Psoas muscle (tissue), 8 donors: Measurements from ENCODE around the gene UBE3C. TPM values are rescaled to one million over a fixed set of nuclear protein-coding genes. Genes with fewer than 3 reads are reported as not detected.

Experiments used
- ATAC-seq, 4 donors: fragments of 200-7000 bp; cut with Tn5 transposase; one replicate each; pipeline ENCODE4 v1.9.1; 2020; ENCODE audit warnings: moderate library complexity in 3 of 4, mild to moderate bottlenecking in 2 of 4
- DNase-seq, 2 donors: peaks; one replicate each; pipeline ENCODE4 v3.0.0-alpha.2; 2020
- H3K27ac ChIP-seq: fragments of 200-600 bp; one replicate; pipeline ENCODE4 v1.8.0; 2022
- H3K27me3 ChIP-seq, 3 donors: fragments of 200-600 bp in 1 of 3; one replicate each; pipeline versions ENCODE4 v1.6.1 to v1.8.0; 2013 to 2022; ENCODE audit warnings: low read length in 2 of 3, mild to moderate bottlenecking in 2 of 3, moderate library complexity in 1 of 3; ENCODE audit not compliant: insufficient read depth in 3 of 3
- H3K36me3 ChIP-seq, 2 donors: fragments of 200-600 bp in 1 of 2; one replicate each; pipeline versions ENCODE4 v1.6.1 to v1.8.0; 2013 to 2022; ENCODE audit warnings: low read depth in 1 of 2, mild to moderate bottlenecking in 1 of 2, moderate library complexity in 1 of 2; ENCODE audit not compliant: insufficient read depth in 1 of 2
- H3K4me1 ChIP-seq: fragments of 200-600 bp; one replicate; pipeline ENCODE4 v1.8.0; 2022
- H3K4me3 ChIP-seq: fragments of 200-600 bp; one replicate; pipeline ENCODE4 v1.8.0; 2022; ENCODE audit warnings: mild to moderate bottlenecking
- H3K9me3 ChIP-seq: fragments of 200-600 bp; one replicate; pipeline ENCODE4 v1.8.0; 2022
- WGBS, 3 donors: extraction: QIAGEN DNeasy Blood & Tissue Kit; methylation state at CpG; one replicate each; pipeline versions ENCODE4 v1.1.6 to v1.1.7; 2013; 5-methylcytosine and 5-hydroxymethylcytosine counted together
- intact Hi-C, 2 donors: fragments of 100-400 bp; cut with DNase I; formaldehyde crosslinking; loops; one replicate each; pipeline versions ENCODE4 v1.11.0 to v1.14.2; 2022
- polyA plus RNA-seq, 3 donors: library from polyadenylated mRNA; stranded (reverse); fragments of 200-250 nt; gene quantifications; one replicate each; pipeline ENCODE4 v1.2.3, GENCODE V29; 2013
- total RNA-seq, 4 donors: library from RNA; stranded (reverse); fragmentation: NEBNext Ultra II Directional in 2 of 4; extraction: Animal tissue kit (Norgen Biotek cat#: 25700) in 2 of 4; gene quantifications; one replicate each; pipeline versions ENCODE4 v1.2.1 to v1.2.4, GENCODE V29; 2021 to 2023
- TF ChIP-seq, protein P1 (sequence below): fragments of 200-600 bp; IDR thresholded peaks from one replicate; pipeline ENCODE4 v1.8.0; 2022; ENCODE audit warnings: antibody characterized with exemption
- donor health status: healthy with polysubstance abuse.
- donor health status: DM: no; HTN: no; CAD: no; lungs with moderate emphysema.
- donor health status: Bipolar disorder and iron deficiency.
- donor health status: healthy.
- donor health status: DM: yes; HTN: yes; CAD: no.
- donor health status: DM: no; HTN: no; CAD: no.
- donor health status: DM: no; HTN: no; CAD: no.
- donor health status: DM: yes; HTN: yes; CAD: no.

The UBE3C gene
- total and polyA plus RNA-seq, 7 donors = 31.9 to 94.2 (median 60.2) TPM

DNA sequence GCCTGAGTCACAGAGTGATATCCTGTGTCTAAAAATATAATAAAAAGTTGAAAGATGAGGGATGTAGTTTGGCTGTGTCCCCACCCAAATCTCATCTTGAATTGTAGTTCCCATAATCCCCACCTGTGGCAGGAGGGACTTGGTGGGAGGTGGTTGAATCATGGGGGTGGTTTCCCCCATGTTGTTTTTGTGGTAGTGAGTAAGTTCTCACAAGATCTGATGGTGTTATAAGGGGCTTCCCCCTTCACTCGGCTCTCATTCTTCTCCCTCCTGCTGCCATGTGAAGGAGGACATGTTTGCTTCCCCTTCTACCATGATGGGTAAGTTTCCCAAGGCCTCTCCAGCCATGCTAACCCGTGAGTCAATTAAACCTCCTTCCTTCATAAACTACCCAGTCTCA is 25.1 kb upstream of the UBE3C start:
- ATAC-seq = no peak
- intact Hi-C loops = no loop called here
- Histone ChIP-seq H3K9me3 (no peaks in the 10 kb centered on the region), H3K27me3 (peaks cover 0 to 5% (median 0%) of the 10 kb centered on the region in 3 donors), H3K4me3 (no peak overlapping the region), H3K36me3 (no peaks in the 10 kb centered on the region), H3K4me1 (no peaks in the 10 kb centered on the region), H3K27ac (no peak overlapping the region)
- no peak for DNase-seq
- TF ChIP-seq, protein P1, sequence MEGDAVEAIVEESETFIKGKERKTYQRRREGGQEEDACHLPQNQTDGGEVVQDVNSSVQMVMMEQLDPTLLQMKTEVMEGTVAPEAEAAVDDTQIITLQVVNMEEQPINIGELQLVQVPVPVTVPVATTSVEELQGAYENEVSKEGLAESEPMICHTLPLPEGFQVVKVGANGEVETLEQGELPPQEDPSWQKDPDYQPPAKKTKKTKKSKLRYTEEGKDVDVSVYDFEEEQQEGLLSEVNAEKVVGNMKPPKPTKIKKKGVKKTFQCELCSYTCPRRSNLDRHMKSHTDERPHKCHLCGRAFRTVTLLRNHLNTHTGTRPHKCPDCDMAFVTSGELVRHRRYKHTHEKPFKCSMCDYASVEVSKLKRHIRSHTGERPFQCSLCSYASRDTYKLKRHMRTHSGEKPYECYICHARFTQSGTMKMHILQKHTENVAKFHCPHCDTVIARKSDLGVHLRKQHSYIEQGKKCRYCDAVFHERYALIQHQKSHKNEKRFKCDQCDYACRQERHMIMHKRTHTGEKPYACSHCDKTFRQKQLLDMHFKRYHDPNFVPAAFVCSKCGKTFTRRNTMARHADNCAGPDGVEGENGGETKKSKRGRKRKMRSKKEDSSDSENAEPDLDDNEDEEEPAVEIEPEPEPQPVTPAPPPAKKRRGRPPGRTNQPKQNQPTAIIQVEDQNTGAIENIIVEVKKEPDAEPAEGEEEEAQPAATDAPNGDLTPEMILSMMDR = no peak
- 60 to 77% (median 61%) methylated on average over 2 of the region's 2 CpGs for WGBS, 3 donors

DNA sequence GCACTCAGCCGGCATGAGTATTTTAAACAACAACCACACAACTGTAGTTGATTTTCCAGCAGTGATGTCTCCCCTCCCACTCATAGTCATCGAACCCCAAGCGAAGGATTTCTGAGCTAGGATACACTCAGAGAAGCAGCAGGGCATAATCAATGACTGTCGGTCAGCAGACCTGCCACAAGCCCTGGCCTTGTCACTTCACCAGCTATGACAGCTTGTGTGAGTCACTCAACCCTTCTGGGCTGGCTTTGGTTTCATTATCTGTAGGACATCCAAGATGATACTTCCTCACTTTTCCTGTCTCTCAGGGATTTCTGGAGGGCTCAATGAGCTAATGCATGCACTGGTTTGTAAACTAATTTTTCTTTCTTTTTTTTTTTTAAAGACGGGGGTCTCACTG is 22.0 kb upstream of the UBE3C start:
- Histone ChIP-seq H3K9me3 (no peaks in the 10 kb centered on the region), H3K4me3 (no peak overlapping the region), H3K27ac (no peak overlapping the region), H3K4me1 (no peaks in the 10 kb centered on the region), H3K36me3 (no peaks in the 10 kb centered on the region), H3K27me3 (peaks cover 0 to under 1% (median 0%) of the 10 kb centered on the region in 3 donors)
- ATAC-seq (no peak), DNase-seq (no peak)
- 91 to 96% (median 96%) methylated on average over 5 of the region's 5 CpGs for WGBS, 3 donors
- intact Hi-C loops = no loop called here
- TF ChIP-seq, protein P1 = no peak

DNA sequence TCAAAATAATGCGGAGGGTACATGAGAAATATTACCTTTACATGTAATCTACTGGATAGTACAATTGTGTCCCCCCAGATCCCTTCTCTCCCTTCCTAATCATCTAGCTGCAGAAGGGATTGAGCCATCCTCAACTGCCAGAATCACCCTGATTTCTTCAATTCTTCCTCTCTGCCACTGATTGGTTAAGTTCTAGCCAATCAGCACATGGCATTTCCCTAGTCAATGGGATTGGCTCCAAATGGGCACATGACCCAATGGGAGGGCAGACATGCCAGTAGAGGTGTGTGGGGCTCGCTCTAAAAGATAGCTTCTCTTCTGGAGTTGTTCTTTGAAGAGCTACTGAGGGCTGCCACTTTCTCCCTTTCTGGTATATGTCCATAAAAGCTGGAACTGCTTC is 20.9 kb upstream of the UBE3C start:
- Histone ChIP-seq H3K36me3 (no peaks in the 10 kb centered on the region), H3K27ac (no peak overlapping the region), H3K4me3 (no peak overlapping the region), H3K27me3 (no peaks in the 10 kb centered on the region), H3K9me3 (no peaks in the 10 kb centered on the region), H3K4me1 (no peaks in the 10 kb centered on the region)
- TF ChIP-seq, protein P1 = no peak
- intact Hi-C loops = no loop called here
- ATAC-seq = no peak
- no peak for DNase-seq
- 92 to 96% (median 94%) methylated on average over 2 of the region's 2 CpGs for WGBS, 3 donors

DNA sequence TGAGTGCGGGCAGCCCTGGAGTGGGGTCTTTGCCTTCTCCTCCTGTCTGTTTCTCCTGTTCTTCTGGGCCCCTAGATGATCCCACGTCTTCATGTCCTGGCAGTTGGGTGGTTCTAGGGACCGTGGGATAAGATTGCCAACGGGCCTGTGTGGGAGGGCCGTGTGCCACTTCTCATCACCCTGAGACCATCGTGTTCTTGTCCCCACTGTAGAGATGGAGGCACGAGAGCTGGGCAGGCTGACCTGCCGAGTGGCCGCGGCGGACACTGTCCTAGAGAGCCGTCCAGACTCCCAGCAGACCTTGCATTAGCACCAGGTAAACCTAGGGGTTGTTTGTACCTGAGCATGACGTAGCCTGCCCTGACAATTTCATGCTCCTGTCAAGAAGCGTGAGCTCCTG is 18.5 kb upstream of the UBE3C start:
- Histone ChIP-seq H3K4me1 (no peaks in the 10 kb centered on the region), H3K4me3 (no peak overlapping the region), H3K27me3 (no peaks in the 10 kb centered on the region), H3K27ac (no peak overlapping the region), H3K36me3 (no peaks in the 10 kb centered on the region), H3K9me3 (no peaks in the 10 kb centered on the region)
- DNase-seq (no peak), ATAC-seq (no peak)
- intact Hi-C loops = no loop called here
- TF ChIP-seq, protein P1 = no peak
- WGBS, 3 donors = 85 to 91% (median 89%) methylated on average over 14 of the region's 14 CpGs

DNA sequence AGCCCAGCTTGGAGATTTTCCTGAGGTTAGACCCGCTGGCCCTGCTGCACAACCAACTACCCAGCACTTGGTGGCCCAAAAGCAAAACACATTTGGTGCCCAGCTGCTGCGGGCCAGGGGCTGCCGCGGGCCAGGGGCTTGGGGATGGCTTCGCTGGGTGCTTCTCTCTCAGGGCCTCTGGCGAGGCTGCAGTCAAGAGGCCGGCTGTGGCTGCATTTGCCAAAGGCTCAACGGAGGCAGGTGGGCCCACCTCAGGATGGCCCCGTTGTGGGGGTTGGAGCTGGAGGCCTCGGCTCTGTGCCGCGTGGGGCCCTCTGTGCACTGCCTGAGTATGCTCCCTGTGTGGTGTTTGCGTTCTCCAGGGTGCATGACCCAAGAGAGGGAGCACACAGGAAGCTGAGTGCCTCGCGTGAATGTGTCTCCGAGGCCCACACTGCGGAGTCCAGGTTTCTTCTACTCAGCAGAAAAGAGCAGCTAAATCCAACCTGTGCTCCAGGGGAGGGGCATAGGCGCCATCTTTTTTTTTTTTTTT is 17.5 kb upstream of the UBE3C start:
- intact Hi-C loops = no loop called here
- no peak overlapping the region for H3K27ac ChIP-seq
- ATAC-seq (no peak), DNase-seq (no peak)
- no peaks in the 10 kb centered on the region for H3K9me3 ChIP-seq
- no peak overlapping the region for H3K4me3 ChIP-seq
- WGBS, 3 donors = 86 to 92% (median 87%) methylated on average over 17 to 18 of the region's 18 CpGs
- H3K36me3 ChIP-seq = no peaks in the 10 kb centered on the region
- no peaks in the 10 kb centered on the region for H3K4me1 ChIP-seq
- TF ChIP-seq, protein P1 = no peak
- no peaks in the 10 kb centered on the region for H3K27me3 ChIP-seq
